ENCODE data around the gene SLC1A7.

Gene SLC1A7

DNA sequence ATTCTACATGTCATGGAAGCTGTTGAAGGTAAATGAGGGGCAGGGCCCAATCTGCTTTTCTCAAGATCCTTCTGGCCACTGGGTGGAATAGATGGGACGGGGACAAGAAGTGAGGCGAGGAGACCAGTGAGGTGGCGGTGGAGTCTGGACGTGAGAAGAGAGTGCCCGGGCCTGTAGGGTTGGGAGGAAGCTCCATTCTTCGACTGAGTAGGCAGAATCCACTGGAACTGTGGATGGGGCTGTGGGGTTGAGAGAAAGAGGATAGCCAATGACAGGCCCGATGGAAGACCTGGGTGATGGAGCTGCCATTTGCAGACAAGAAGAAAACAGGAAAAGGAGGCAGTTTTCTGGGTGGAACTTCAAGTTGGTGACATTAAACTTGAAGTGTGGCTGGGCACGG lies 10.3 kb downstream of the SLC1A7 start:
- no peak for DNase-seq

DNA sequence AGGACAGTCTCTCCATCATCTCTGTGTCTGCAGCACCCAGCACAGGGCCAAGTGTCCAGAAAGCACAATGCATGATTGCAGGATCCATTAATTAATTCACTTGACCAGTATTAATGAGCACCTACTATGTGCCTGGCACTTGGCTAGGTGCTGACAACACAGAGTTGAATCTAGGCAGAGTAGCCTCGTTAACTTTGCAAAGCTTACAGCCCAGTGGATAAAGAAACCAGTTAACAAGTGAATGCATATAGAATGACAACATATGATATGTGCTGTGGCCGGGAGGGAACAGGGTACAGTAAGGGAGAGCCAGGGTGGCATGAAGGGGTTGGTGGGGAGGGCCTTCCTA lies 10.9 kb downstream of the SLC1A7 start:
- no peak for DNase-seq

DNA sequence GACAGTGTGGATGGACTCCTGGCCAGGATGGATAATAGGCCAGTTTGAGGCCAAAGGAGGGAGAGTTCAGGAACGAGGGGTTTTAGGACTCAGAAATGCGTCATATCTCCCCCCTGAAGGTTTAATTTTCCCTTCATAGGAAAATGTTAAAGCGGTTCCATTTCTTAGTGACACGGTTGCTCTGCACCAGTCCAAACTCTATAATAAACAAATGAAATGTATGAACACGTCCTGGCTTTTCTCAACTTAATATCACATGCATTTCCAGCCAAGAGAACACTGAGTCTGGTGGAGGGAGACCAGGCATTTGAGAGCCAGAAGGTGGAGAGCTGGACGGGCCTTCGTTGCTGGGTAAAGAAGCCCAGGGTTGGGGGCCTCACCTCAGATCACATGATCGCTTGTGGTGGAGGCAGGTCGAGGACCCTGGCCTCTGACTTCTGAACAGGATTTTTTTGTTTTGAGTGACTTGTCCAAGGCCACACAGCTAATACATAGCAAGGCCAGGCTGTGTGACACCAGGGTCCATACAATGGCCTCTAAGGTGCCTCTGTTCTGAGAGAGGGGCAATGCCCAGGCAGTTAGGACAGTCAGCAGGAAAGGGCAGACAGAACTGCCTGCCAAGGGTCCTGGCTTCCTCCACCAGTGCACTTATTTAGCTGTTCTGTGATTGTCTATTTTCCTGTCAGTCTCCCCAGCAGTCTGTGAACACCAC lies 11.4 kb downstream of the SLC1A7 start:
- DNase-seq: no peak

DNA sequence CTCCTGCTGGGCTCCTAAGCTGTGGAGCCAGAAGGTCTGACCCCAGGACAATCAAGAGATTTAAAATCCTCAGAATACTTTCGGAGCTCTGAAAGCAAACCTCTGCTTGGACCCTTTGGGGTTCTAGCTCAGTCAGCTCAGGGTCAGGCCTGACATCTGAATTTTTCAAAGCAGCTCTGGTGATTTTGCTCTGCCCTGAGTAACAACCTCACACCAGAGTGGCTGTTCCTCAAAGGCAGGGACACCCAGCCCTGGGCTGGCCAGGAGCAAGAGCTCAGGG lies 11.9 kb downstream of the SLC1A7 start:
- no peak for DNase-seq

DNA sequence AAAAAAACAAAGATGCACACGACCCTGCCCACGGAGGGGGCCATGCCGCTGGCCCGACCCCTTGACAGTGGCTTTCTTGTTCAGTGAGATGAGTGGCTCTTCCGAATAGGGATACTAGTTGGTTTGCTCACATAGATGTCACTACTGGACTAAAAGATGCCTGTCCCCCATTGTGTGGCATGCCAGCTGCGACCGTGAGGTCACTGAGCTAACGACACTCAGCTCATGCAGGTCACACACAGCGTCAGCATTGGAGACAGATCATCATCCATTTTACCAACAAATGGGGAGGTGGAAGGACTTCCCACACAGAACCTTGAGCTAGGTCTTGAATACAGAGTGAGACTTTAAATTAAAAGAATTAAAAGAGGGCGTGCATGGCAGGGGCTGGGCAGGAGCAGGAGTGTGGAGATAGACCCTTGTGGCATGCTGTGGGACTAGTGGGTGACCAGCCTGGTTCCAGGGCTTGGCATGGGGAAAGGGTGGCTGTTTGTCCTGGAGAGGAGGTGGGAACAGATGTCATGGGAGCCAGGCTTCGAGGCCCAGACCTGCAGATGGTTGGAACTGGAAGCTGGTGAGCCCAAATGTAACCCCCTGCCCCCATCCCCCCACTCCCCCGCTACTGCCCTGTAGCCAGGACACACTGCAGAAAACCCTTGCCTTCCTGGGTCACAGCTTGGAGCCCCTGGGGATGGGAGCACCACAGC lies 12.4 kb downstream of the SLC1A7 start:
- no peak for DNase-seq

DNA sequence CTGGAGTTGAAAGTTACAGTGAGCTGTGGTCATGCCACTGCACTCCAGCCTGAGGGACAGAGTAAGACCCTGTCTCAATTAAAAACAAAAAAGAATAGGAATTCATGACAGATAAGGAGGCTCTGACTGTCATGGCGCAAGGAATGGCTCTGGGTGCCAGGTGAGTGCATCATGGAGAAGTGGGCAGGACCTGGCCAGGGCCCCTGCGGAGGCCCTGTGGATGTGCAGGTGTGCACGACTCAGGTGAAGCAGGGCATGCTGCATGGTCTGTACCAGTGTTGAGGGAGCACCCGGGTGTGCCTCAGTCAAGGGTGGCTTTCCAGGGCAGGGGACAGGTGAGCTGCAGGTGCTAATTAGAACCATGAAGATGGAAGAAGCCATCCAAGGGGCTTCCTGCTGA lies 14.0 kb downstream of the SLC1A7 start:
- no peak for DNase-seq

DNA sequence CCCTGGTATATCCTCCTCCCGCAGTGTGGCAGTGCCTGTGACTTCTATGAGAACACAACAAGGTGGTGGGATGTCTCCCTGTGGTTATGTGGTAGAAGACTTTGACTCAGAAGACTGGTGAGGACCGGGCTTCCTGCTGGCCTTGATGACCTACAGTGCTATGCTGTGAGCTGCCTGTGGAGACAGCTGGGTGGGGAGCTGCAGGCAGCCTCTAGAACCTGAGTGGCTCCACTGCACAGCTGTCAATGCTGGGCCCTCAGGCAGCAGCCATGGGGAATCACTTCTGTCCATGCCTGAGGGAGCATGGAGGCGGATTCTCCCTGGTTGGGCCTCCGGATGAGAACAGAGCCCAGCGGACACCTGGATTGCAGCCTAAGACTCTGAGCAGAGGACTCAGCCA lies 14.9 kb downstream of the SLC1A7 start:
- no peak for DNase-seq

DNA sequence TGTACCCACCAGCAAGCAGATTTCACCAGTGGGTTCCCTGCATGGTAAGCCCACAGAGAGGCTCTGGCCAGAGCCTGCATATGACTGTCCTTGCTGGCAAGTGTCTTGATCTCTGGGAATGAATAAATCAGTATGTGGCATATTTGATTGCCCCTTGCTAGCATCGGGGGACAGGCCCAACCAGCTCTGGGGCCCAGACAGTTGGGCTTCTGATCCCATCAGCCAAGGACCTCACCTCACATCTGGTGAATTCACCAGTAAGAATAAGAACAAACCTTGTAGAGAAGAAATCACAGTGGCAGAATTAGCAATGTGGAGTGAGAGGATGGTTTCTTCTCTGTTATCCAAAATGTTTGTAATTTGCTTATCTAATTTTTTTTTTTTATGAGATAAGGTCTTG lies 15.9 kb downstream of the SLC1A7 start:
- no peak for DNase-seq

DNA sequence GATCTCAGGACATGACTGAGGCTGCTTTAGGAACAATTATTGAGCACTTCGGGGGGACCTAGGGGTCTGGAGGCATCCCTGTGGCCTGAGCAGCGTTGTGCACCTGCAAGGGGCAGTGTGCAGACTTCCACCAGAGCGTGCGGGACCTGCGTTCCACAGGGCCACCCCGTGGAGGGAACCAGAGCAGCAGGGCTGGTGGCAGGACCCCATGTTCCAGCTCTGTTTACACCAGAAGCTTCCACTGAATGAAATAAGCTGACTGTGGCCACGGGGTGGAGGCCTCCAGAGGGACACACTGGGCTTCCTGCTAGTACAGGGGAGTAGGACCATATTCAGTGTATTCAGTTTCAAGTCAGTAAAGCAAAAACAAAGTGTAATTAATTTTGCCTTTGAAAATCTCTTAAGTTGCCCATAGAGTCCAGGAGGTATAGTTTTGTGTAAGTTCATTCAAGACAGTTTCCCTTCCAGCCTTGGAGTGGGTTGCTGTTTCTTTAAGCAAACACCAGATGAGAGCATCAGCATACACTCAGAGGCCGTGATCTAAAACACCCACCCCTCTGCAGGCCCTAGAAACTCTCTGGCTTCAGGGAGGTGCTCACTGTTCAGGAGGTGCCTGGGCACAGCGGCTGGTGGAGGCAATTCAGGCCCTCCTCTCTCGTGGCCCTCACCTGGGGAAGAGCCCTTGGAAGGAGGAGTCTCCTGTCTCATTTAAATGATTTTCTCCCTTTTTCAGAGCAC lies 16.6 kb downstream of the SLC1A7 start:
- no peak for DNase-seq

DNA sequence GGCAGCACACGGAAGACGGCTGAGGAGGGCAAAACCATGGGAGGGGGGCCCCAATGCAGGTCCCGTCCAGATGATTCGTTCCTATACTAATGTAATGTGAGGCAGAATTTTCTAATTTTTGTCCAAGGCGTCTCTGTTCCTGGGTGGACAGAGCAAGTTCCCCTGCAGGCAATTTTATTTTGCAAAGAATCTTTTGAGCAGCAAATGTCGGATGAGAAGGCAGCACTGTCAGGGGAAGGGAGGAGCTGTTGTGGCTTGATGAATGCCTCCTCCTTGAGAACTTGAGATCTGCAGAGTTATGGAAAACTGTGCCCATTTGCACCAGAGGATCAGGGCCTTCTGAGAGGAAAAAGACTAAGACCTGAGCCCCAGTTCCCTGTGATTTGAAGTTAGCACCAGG lies 17.3 kb downstream of the SLC1A7 start:
- DNase-seq: no peak

DNA sequence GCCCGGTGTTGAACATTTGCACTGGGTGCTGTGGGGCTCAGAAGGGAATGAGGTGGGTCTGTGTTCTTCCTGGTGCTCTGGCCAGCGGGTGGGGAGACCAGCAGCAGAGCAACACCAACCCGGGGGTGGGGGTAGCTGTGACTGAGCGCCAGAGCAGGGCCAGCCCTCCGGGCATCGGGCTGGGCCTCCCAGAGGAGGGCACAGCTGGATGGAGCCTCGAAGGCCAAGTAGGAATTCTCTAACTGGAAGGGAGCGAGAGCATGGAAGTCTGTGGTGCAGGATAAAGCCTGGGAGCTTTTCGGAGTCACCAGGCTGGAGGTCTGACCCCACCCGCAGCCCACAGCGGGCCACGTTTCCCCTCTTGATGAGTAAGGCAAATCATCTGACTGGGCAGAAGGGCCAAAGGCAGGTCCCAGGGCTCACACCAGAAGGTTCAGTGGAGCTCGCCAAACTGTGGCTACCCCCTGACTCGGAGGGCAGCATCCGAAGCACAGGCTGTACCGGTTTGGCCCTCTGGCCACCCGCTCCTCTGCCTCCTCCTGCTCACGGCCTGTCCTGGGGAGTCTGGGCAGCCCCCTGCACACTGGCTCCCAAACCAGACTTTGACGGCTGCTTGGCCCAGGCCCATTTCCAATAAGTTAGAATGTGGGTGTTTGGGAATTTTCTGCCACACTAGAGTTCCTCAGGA lies 18.8 kb downstream of the SLC1A7 start:
- DNase-seq: no peak

DNA sequence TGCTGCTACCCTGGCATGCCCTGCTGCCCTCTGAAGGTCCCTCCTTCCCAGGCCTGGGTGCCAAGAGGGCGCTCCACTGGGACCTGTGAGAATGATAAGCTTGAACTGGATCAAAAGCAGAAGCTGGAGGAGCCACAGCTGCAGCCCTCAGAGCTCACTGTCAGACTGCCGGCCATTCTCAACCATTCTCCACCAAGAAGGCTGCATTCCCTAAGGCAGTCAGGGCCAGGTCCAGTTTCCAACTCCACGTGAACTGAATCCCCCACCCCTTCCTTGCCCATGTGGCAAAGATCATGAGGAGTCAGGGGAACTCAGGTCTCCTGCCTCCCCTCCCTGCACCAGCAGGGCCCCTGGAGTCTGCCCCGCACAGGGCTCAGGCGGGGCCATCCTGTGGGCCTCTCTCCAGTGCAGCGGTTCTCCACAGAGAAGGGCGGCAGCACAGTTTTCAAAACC lies 19.5 kb downstream of the SLC1A7 start:
- DNase-seq: no peak

DNA sequence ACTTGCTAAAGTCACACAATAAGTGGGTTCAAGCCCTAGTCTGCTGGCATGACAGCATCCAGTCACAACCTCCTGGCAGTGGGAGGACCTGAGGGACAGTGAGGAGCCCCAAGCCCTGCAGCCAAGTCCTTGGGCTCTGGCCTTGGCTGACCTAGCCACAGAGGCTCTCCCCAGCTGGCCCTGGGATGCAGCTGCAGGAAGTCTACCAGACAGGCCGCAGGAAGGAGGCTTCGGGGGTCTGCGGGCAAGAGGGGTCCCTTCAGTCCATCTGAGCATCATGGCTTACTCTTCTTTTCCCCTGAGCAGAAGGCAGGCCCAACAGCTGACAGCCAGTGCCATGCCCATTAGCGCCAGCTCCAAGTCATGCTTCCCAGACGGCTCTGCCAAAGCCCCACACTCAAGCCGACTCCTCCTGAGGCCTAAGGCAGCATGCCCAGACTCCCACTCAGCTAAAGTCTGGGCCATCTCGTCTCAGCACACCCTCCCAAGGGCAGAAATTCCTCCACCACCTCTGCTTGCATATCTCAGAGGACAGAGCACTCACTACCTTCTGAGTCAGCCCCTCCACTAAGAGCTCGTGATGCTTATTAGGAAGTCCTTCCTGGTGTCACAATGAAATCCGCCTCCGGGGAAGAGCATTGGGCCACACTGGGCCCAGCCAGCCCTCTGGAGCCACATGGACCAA lies 20.1 kb downstream of the SLC1A7 start:
- DNase-seq: no peak

DNA sequence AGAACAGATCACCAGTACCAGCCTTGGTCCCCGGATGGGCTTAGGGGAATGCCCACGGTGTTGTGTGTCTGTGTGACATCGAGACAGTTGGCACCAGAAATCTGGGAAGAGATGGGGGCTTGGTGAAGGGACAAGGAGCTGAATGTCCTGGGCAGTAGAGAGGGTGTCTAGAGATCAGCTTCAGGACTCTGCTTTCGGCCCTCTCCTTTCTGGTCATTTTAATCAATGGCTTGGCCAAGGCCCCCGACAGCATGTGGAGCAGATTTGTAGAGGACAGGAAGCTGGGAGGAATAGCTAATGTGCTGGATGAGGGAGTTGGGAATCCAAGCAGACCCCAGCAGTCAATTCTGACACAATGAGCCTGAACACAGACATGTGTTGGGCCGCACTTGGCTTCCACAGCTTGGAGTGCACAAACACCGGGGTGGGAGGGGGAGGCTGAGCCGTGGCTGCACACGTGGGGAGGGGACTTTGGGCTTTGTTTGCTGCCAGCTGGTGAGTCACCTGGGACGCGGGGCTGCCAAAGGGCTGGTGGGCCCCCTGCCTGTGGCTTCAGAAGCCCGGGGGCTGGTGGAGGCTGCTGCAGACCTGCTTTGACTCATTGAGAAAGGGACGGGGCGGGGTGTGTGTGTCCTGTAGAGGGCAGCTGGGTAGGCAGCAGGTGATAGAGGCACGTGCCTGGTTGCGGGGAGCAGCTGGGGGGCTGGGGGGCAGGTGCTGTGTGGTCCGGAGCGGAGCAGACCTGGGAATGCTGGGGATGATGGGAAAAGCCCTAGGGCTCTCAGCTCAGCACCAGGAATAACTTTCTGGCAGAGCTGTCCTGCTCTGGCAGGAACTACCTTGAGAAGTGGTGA lies 20.9 kb downstream of the SLC1A7 start:
- no peak for DNase-seq

DNA sequence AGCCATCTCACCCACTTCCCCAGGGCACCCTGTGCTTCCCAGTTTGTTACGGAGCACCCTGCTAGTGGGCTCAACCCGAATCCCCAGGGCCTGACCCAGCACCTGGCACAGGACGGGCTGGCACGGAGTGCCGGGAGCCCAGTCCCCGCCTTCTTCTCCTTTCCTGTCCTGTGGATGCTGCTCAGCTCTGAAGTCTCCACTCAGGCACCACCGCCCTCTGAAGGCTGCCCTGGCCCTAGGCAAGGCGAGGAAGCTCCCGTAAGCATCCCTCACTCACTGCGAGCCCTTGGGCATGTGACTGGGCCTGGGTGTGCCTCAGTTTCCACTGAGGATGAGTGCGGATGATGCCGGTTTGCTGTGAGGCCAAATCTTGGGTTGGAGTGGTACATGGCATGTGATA lies 21.8 kb downstream of the SLC1A7 start:
- no peak for DNase-seq

DNA sequence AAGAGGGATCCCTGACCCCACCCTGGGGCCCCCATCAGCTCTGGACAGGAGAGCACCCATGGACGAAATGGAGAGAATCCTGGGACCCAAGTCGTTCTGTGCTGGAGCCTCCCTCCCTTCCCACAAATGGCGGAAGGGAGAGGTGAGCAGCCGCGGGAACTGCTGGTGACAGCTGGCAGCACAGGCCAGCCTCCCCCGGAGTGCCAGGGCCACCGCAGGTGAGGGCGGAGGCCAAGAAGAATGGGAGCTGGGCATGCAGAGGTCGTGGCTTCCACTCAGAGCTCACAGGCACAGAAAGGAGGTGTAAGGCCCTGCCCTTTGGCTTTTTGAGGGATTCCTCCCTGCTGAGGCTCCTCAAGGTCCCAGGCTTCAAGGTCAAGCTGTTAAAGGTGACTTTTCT lies 24.6 kb downstream of the SLC1A7 start:
- DNase-seq: no peak

DNA sequence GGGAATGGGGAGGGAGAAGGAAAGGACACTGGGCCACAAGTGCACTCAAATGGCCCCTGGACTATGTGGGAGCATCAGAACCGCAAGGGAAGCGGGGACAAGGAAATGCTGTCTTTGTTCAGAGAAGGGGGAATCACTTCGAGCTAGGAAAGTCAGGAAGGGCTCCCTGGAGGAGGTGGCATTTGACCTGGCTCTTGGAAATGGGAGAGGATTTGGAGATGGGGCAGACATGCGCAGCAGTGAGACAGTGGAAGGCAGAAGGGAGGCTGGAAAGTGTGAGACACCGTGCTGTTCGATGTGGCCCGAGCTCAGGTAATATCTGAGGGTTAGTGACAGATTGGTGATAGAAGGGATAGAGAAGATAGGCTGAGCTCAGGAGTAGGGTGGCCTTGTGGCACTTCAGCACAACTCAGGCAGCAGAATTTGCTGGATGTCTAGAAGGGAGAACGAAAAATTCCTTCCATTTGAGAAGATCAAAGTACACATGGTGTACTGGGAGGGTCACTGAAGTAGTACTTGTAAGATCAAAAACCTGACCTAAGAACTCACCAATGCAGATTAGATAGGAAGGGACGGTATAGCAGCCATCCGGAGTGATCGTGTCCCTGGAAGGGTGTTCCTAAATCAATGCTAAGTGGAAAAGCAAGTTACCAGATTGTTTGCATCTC lies 25.4 kb downstream of the SLC1A7 start:
- DNase-seq: no peak

DNA sequence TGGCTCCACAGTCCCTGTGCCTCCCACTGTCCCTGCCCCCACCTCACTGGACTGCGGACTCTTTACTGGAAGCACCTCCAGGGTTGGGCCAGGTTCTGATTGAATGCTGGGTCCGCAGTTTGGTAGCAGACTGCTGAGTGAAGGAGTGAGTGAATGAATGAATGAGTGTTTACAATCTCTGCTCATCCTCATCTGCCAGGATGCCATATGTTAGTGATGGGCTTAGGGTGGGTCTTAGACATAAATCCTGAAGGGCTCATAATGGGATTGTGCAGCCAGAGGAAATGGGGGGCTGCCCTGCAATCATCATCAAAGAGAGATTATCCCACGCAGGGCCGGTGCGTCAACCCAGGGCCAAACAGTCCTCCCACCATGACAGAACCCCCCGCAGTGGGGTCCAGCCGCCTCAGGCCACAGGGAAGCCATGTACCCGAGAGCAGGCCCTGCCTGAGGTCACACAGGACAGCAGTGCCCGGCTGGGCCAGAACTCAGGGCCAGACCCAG lies 26.1 kb downstream of the SLC1A7 start:
- DNase-seq: no peak

DNA sequence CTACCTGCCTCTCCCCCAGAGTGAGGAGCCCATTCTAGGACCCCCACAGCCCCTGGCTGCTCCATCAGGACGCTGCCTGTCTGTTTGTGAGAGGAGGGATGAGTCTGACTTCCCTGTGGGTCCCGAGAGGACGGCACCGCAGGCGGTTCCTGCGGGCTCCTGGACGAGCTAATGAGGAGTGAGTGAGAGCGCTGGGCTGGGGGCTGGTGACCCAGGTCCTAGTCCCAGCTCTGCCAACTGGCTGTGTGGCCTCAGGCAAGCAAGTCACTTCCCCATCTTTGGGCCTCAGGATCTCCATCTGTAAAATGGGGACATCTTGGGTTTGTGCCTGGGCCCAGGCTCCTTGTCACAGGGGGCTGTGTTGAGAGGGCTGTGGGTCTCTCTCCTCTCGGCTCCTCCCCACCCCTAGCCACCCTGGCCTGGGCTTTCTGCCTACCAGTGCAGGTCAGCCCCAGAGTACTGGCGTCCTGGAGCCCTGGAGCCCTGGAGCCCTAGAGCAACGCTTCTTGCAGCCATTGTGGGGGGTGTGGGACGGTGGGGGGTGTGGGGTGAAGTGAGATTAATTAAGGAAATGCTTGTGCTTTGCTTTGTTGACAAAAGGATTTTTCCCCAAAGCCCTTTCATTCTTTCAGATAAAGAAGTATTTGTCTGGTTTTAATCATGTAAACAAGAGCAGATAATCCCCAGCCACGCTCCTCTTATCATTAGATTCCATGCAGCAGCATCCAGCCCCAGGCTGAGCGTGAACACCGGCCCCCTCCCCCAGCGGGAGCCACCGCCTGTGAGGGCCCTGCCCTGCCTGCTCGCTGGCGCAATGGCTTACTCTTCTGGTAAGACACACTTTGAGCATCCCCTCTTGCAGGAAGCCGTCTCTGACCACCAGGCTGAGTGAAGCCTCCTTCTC lies 26.8 kb downstream of the SLC1A7 start:
- DNase-seq: no peak

Data from NCI-H1436 treated with DMSO at 0.1 percent for 48 hours (cell line).